HG03280 (cell line): ENCODE data around the gene RACK1.
A peak's percentile ranks its signal among the peaks of the same experiment; 100 is the strongest.
"Not testable (repeated sequence)": the region's sequence is repeated elsewhere in the genome, so short reads cannot be mapped to it uniquely, and the experiment has no call there.

Experiments used
- ATAC-seq: cut with Tn5 transposase; IDR thresholded peaks from one replicate; pipeline ENCODE4 v1.9.1; 2021; ENCODE audit warnings: mild to moderate bottlenecking, moderate library complexity; ENCODE audit not compliant: unreplicated experiment

The RACK1 gene

GRCh38 chr5:181243564-181244343 is at the start of gene RACK1:
RACK1 (minus strand) TSS chr5:181243906; CDS start chr5:181243800, 106 bp downstream.
- ATAC-seq = peak; percentile 60

- ATAC-seq = peak; percentile 62
These were observed 43.6 kb upstream of the RACK1 start for GRCh38 chr5:181287331-181287730.

GRCh38 chr5:181285962-181286705 is 42.4 kb upstream of the RACK1 start:
- not testable (repeated sequence) for ATAC-seq

GRCh38 chr5:181283841-181284755 is 40.4 kb upstream of the RACK1 start:
- ATAC-seq = not testable (repeated sequence)

- no peak for ATAC-seq
These were observed 39.6 kb upstream of the RACK1 start for GRCh38 chr5:181283347-181283746.

- no peak for ATAC-seq
These were observed 39.2 kb upstream of the RACK1 start for GRCh38 chr5:181282874-181283273.

- not testable (repeated sequence) for ATAC-seq
These were observed 38.7 kb upstream of the RACK1 start for GRCh38 chr5:181282415-181282814.

GRCh38 chr5:181281984-181282316 is 38.2 kb upstream of the RACK1 start:
- ATAC-seq = no peak

GRCh38 chr5:181281077-181281983 is 37.6 kb upstream of the RACK1 start:
- ATAC-seq = no peak

- no peak for ATAC-seq
These were observed 36.6 kb upstream of the RACK1 start for GRCh38 chr5:181280251-181280762.

GRCh38 chr5:181273433-181273744 is 29.7 kb upstream of the RACK1 start:
- not testable (repeated sequence) for ATAC-seq

- ATAC-seq = no peak
These were observed 27.4 kb upstream of the RACK1 start for GRCh38 chr5:181271081-181271480.

GRCh38 chr5:181267907-181268306 is 24.2 kb upstream of the RACK1 start:
- ATAC-seq = not testable (repeated sequence)

- ATAC-seq = not testable (repeated sequence)
These were observed 23.7 kb upstream of the RACK1 start for GRCh38 chr5:181267291-181267904.

- no peak for ATAC-seq
These were observed 21.5 kb upstream of the RACK1 start for GRCh38 chr5:181265092-181265671.

- ATAC-seq = no peak
These were observed 19.9 kb upstream of the RACK1 start for GRCh38 chr5:181263633-181264032.

- ATAC-seq = peak; percentile 56
These were observed 17.8 kb upstream of the RACK1 start for GRCh38 chr5:181261320-181262049.

- ATAC-seq = peak; percentile 83
These were observed 17.1 kb upstream of the RACK1 start, which contains the start of gene TRIM52 for GRCh38 chr5:181260720-181261319. TRIM52 (minus strand) TSS chr5:181261143; CDS start chr5:181260813, 330 bp downstream.
